Trophoblast cell (in vitro differentiated cells and primary cell): ENCODE measurements around the gene ARMC3.

Experiments
- DNase-seq, 2 donors: peaks; one replicate each; pipeline ENCODE4 v3.0.0-alpha.2; 2016
- H2AFZ ChIP-seq: 2 replicates; pipeline ENCODE4 v1.6.1; 2013; ENCODE audit warnings: low read length, moderate library complexity, mild to moderate bottlenecking; ENCODE audit not compliant: insufficient read depth, poor library complexity
- H2AK5ac ChIP-seq: 2 replicates; pipeline ENCODE4 v1.6.1; 2013; ENCODE audit warnings: mild to moderate bottlenecking, low read length
- H2BK120ac ChIP-seq: 2 replicates; pipeline ENCODE4 v1.6.1; 2013; ENCODE audit warnings: low read length, mild to moderate bottlenecking, moderate library complexity; ENCODE audit not compliant: insufficient read depth, poor library complexity
- H2BK12ac ChIP-seq: 2 replicates; pipeline ENCODE4 v1.6.1; 2013; ENCODE audit warnings: mild to moderate bottlenecking, low read length, moderate library complexity
- H2BK5ac ChIP-seq: 2 replicates; pipeline ENCODE4 v1.6.1; 2013; ENCODE audit warnings: low read length, low read depth, moderate library complexity, mild to moderate bottlenecking; ENCODE audit not compliant: poor library complexity
- H3K14ac ChIP-seq: 2 replicates; pipeline ENCODE4 v1.6.1; 2013; ENCODE audit warnings: mild to moderate bottlenecking, low read length
- H3K18ac ChIP-seq: 2 replicates; pipeline ENCODE4 v1.6.1; 2013; ENCODE audit warnings: mild to moderate bottlenecking, low read length
- H3K23ac ChIP-seq: 2 replicates; pipeline ENCODE4 v1.6.1; 2013; ENCODE audit warnings: low read length
- H3K27ac ChIP-seq: 2 replicates; pipeline ENCODE4 v1.5.1; 2013; ENCODE audit warnings: low read depth, mild to moderate bottlenecking, inconsistent platforms, low read length, moderate library complexity
- H3K27me3 ChIP-seq: 2 replicates; pipeline ENCODE4 v1.6.1; 2013; ENCODE audit warnings: inconsistent platforms, mild to moderate bottlenecking, low read length, moderate library complexity; ENCODE audit not compliant: insufficient read depth
- H3K36me3 ChIP-seq, 2 experiments: 1 replicate in 1 of 2; 2 replicates in 1 of 2; pipeline ENCODE4 v1.6.1; 2013; ENCODE audit warnings: low read length in 2 of 2, mild to moderate bottlenecking in 2 of 2, moderate library complexity in 1 of 2; ENCODE audit not compliant: insufficient read depth in 2 of 2, control insufficient read depth in 1 of 2
- H3K4ac ChIP-seq: 2 replicates; pipeline ENCODE4 v1.6.1; 2013; ENCODE audit warnings: low read depth, mild to moderate bottlenecking, low read length, moderate library complexity
- H3K4me1 ChIP-seq, 2 experiments: 1 replicate in 1 of 2; 2 replicates in 1 of 2; pipeline ENCODE4 v1.6.1; 2013; ENCODE audit warnings: low read length in 2 of 2, mild to moderate bottlenecking in 2 of 2, moderate library complexity in 1 of 2; ENCODE audit not compliant: insufficient read depth in 2 of 2, control insufficient read depth in 1 of 2
- H3K4me2 ChIP-seq: 2 replicates; pipeline ENCODE4 v1.6.1; 2013; ENCODE audit warnings: inconsistent platforms, mild to moderate bottlenecking, low read length, moderate library complexity
- H3K4me3 ChIP-seq: 2 replicates; pipeline ENCODE4 v1.5.1; 2013; ENCODE audit warnings: mild to moderate bottlenecking, low read depth, low read length, inconsistent platforms
- H3K79me1 ChIP-seq: one replicate; pipeline ENCODE4 v1.6.1; 2013; ENCODE audit warnings: low read length
- H3K79me2 ChIP-seq: 2 replicates; pipeline ENCODE4 v1.6.1; 2013; ENCODE audit warnings: low read length, mild to moderate bottlenecking; ENCODE audit not compliant: control insufficient read depth, insufficient read depth, poor library complexity
- H3K9ac ChIP-seq: 2 replicates; pipeline ENCODE4 v1.6.1; 2013; ENCODE audit warnings: mild to moderate bottlenecking, low read length
- H3K9me3 ChIP-seq: 2 replicates; pipeline ENCODE4 v1.6.1; 2013; ENCODE audit warnings: low read depth, mild to moderate bottlenecking, control low read depth, inconsistent platforms, low read length; ENCODE audit not compliant: insufficient read depth
- H4K12ac ChIP-seq: 2 replicates; pipeline ENCODE4 v1.6.1; 2013; ENCODE audit warnings: low read depth, mild to moderate bottlenecking, low read length, moderate library complexity
- H4K8ac ChIP-seq: 2 replicates; pipeline ENCODE4 v1.6.1; 2013; ENCODE audit warnings: low read depth, mild to moderate bottlenecking, low read length, moderate library complexity
- H4K91ac ChIP-seq: one replicate; pipeline ENCODE4 v1.6.1; 2013; ENCODE audit warnings: low read depth, mild to moderate bottlenecking, low read length, moderate library complexity
- WGBS: extraction: QIAGEN DNeasy Blood & Tissue Kit; methylation state at CpG from one replicate; pipeline ENCODE4 v1.1.7; 2013; ENCODE audit warnings: missing lambda C conversion rate; ENCODE audit not compliant: insufficient read length, insufficient coverage; ENCODE audit errors: extremely low coverage; 5-methylcytosine and 5-hydroxymethylcytosine counted together

Gene ARMC3

GRCh38 chr10:22969704-22970103, 41.9 kb downstream of the ARMC3 start:
- Histone ChIP-seq H2AFZ (no peak overlapping the region), H4K8ac (no peak overlapping the region), H2AK5ac (no peak overlapping the region), H3K4me2 (no peak overlapping the region), H4K91ac (no peak overlapping the region), H3K18ac (no peak overlapping the region), H4K12ac (no peak overlapping the region), H3K23ac (no peak overlapping the region), H3K79me1 (no peaks in the 10 kb centered on the region), H2BK120ac (no peak overlapping the region), H3K27ac (no peak overlapping the region), H3K4ac (no peak overlapping the region), H3K4me3 (no peak overlapping the region), H3K9ac (no peak overlapping the region), H2BK12ac (no peak overlapping the region), H3K14ac (no peak overlapping the region), H3K79me2 (no peaks in the 10 kb centered on the region), H3K9me3 (no peaks in the 10 kb centered on the region), H3K36me3 (no peaks in the 10 kb centered on the region), H3K27me3 (no peaks in the 10 kb centered on the region), H3K4me1 (no peaks in the 10 kb centered on the region), H2BK5ac (no peak overlapping the region)
- DNase-seq: no peak
- WGBS: no CpG with 5 or more reads among the region's 5 CpGs

- no peak for DNase-seq
- WGBS: no CpG with 5 or more reads among the region's 1 CpG
- no peak overlapping the region for H3K4me3 ChIP-seq
Observed at GRCh38 chr10:22976534-22976933, 48.7 kb downstream of the ARMC3 start.

GRCh38 chr10:22977751-22978150, 49.9 kb downstream of the ARMC3 start:
- no peak overlapping the region for H3K9ac ChIP-seq
- no peaks in the 10 kb centered on the region for H3K9me3 ChIP-seq
- no peak for DNase-seq
- no peak overlapping the region for H2AFZ ChIP-seq
- no peak overlapping the region for H3K4ac ChIP-seq
- no peak overlapping the region for H2BK12ac ChIP-seq
- no peaks in the 10 kb centered on the region for H3K79me2 ChIP-seq
- no peak overlapping the region for H4K12ac ChIP-seq
- H3K18ac ChIP-seq: no peak overlapping the region
- H2BK120ac ChIP-seq: no peak overlapping the region
- H3K79me1 ChIP-seq: no peaks in the 10 kb centered on the region
- H3K36me3 ChIP-seq: no peaks in the 10 kb centered on the region
- H3K27me3 ChIP-seq: no peaks in the 10 kb centered on the region
- no peak overlapping the region for H4K91ac ChIP-seq
- no peak overlapping the region for H4K8ac ChIP-seq
- no peak overlapping the region for H3K4me2 ChIP-seq
- H2BK5ac ChIP-seq: no peak overlapping the region
- WGBS: no CpG with 5 or more reads among the region's 1 CpG
- no peak overlapping the region for H3K23ac ChIP-seq
- no peak overlapping the region for H3K27ac ChIP-seq
- no peak overlapping the region for H3K4me3 ChIP-seq
- no peak overlapping the region for H3K14ac ChIP-seq
- no peaks in the 10 kb centered on the region for H3K4me1 ChIP-seq
- H2AK5ac ChIP-seq: no peak overlapping the region

More at GRCh38 chr10:22976534-22976933, 48.7 kb downstream of the ARMC3 start:
- Histone ChIP-seq H3K9me3 (no peaks in the 10 kb centered on the region), H3K27me3 (no peaks in the 10 kb centered on the region), H4K12ac (no peak overlapping the region), H4K8ac (no peak overlapping the region), H3K23ac (no peak overlapping the region), H4K91ac (no peak overlapping the region), H3K4me1 (no peaks in the 10 kb centered on the region), H3K14ac (no peak overlapping the region), H3K4ac (no peak overlapping the region), H3K79me2 (no peaks in the 10 kb centered on the region), H3K4me2 (no peak overlapping the region), H2BK120ac (no peak overlapping the region), H2AK5ac (no peak overlapping the region), H3K36me3 (no peaks in the 10 kb centered on the region), H3K27ac (no peak overlapping the region), H3K9ac (no peak overlapping the region), H2BK12ac (no peak overlapping the region), H2BK5ac (no peak overlapping the region), H3K18ac (no peak overlapping the region), H2AFZ (no peak overlapping the region), H3K79me1 (no peaks in the 10 kb centered on the region)

GRCh38 chr10:22978287-22978686, 50.4 kb downstream of the ARMC3 start:
- Histone ChIP-seq H2AFZ (no peak overlapping the region), H2BK5ac (no peak overlapping the region), H3K18ac (no peak overlapping the region), H3K23ac (no peak overlapping the region), H3K14ac (no peak overlapping the region), H4K91ac (no peak overlapping the region), H3K4me2 (no peak overlapping the region), H3K4me3 (no peak overlapping the region), H3K9me3 (no peaks in the 10 kb centered on the region), H2BK120ac (no peak overlapping the region), H3K79me2 (no peaks in the 10 kb centered on the region), H3K9ac (no peak overlapping the region), H4K8ac (no peak overlapping the region), H2BK12ac (no peak overlapping the region), H3K4me1 (no peaks in the 10 kb centered on the region), H3K79me1 (no peaks in the 10 kb centered on the region), H3K36me3 (no peaks in the 10 kb centered on the region), H3K4ac (no peak overlapping the region), H3K27ac (no peak overlapping the region), H4K12ac (no peak overlapping the region), H3K27me3 (no peaks in the 10 kb centered on the region), H2AK5ac (no peak overlapping the region)
- DNase-seq: no peak
- no CpG with 5 or more reads among the region's 2 CpGs for WGBS
